BLaER1 treated with 17β-estradiol and CSF1 and Interleukin-3, amounts not matched to agents 10 nM and 100 nM (cell line): ENCODE data around the gene TTC28.

Experiments
- H3K27ac ChIP-seq, 11 experiments: shearing (Covaris generic); formaldehyde crosslinking; 2 replicates each; pipeline ENCODE4 v1.8.1; 2022
- H3K27me3 ChIP-seq, 11 experiments: shearing (Covaris generic); formaldehyde crosslinking; 2 replicates each; pipeline ENCODE4 v1.8.1; 2022
- H3K36me3 ChIP-seq, 11 experiments: shearing (Covaris generic); formaldehyde crosslinking; 2 replicates each; pipeline ENCODE4 v1.8.1; 2022
- H3K4me1 ChIP-seq, 10 experiments: shearing (Covaris generic); formaldehyde crosslinking; 2 replicates each; pipeline ENCODE4 v1.8.1; 2022
- H3K4me2 ChIP-seq, 11 experiments: shearing (Covaris generic); formaldehyde crosslinking; 2 replicates each; pipeline ENCODE4 v1.8.1; 2022
- H3K4me3 ChIP-seq, 10 experiments: shearing (Covaris generic); formaldehyde crosslinking; 2 replicates each; pipeline ENCODE4 v1.8.1; 2022
- H3K9ac ChIP-seq, 11 experiments: shearing (Covaris generic); formaldehyde crosslinking; 2 replicates each; pipeline ENCODE4 v1.8.1; 2022
- H3K9me3 ChIP-seq, 11 experiments: shearing (Covaris generic); formaldehyde crosslinking; replicated peaks in 1 of 11; 2 replicates each; pipeline ENCODE4 v1.8.1; 2022
- H4K20me1 ChIP-seq, 11 experiments: shearing (Covaris generic); formaldehyde crosslinking; 2 replicates each; pipeline ENCODE4 v1.8.1; 2022
- Cebpa-rat ChIP-seq, 11 experiments: shearing (Covaris generic); IDR thresholded peaks; 2 replicates each; pipeline ENCODE4 v1.8.1; 2022

The TTC28 gene

GRCh38 chr22:28044546-28045173 lies 635.0 kb downstream of the TTC28 start:
- H3K36me3 ChIP-seq, result no peaks in the 10 kb centered on the region
- H3K27me3 ChIP-seq, result no peaks in the 10 kb centered on the region
- no peak for TF ChIP-seq Cebpa-rat (IDR thresholded peaks at IDR 0.05)

GRCh38 chr22:28043266-28043665 lies 636.4 kb downstream of the TTC28 start:
- H3K4me1 ChIP-seq, result no peaks in the 10 kb centered on the region
- no peaks in the 10 kb centered on the region for H3K27me3 ChIP-seq
- no peak overlapping the region for H3K9ac ChIP-seq
- H3K27ac ChIP-seq, result no peak overlapping the region
- no peaks in the 10 kb centered on the region; a peak in 1 of 22 replicates for H4K20me1 ChIP-seq
- H3K4me2 ChIP-seq, result no peak overlapping the region
- H3K9me3 ChIP-seq, result no peaks in the 10 kb centered on the region
- no peaks in the 10 kb centered on the region for H3K36me3 ChIP-seq
- TF ChIP-seq Cebpa-rat (IDR thresholded peaks at IDR 0.05), result no peak
- no peak overlapping the region for H3K4me3 ChIP-seq

More at GRCh38 chr22:28044546-28045173, 635.0 kb downstream of the TTC28 start:
- H3K9ac ChIP-seq, result no peak overlapping the region
- H3K4me3 ChIP-seq, result no peak overlapping the region
- H3K27ac ChIP-seq, result no peak overlapping the region
- H3K9me3 ChIP-seq, result no peaks in the 10 kb centered on the region
- no peaks in the 10 kb centered on the region for H3K4me1 ChIP-seq
- no peaks in the 10 kb centered on the region; a peak in 1 of 22 replicates for H4K20me1 ChIP-seq
- no peak overlapping the region for H3K4me2 ChIP-seq

GRCh38 chr22:28034760-28035401 lies 644.8 kb downstream of the TTC28 start:
- Histone ChIP-seq H3K27me3 (no peaks in the 10 kb centered on the region), H3K36me3 (no peaks in the 10 kb centered on the region), H3K4me1 (peaks cover 0 to 16% (median 14%) of the 10 kb centered on the region in 10 experiments; a peak in 18 of 20 replicates), H3K4me2 (peak overlapping the region in 10 of 11 experiments; percentile 15 to 68 (median 42); a peak in 17 of 22 replicates), H3K9me3 (0 out of 22 replicates have a peak, but pooled peaks cover 0 to 9% (median 0%) of the 10 kb centered on the region in 11 experiments), H4K20me1 (no peaks in the 10 kb centered on the region), H3K27ac (no peak overlapping the region), H3K9ac (no peak overlapping the region), H3K4me3 (no peak overlapping the region)
- TF ChIP-seq Cebpa-rat (IDR thresholded peaks at IDR 0.05), result no peak

GRCh38 chr22:28034145-28034759 lies 645.4 kb downstream of the TTC28 start:
- Histone ChIP-seq H3K9me3 (0 out of 22 replicates have a peak, but pooled peaks cover 0 to 9% (median 0%) of the 10 kb centered on the region in 11 experiments), H3K27me3 (no peaks in the 10 kb centered on the region), H3K4me3 (no peak overlapping the region), H3K36me3 (no peaks in the 10 kb centered on the region), H3K27ac (no peak overlapping the region), H4K20me1 (no peaks in the 10 kb centered on the region), H3K4me2 (peak overlapping the region in 9 of 11 experiments; percentile 15 to 68 (median 44); a peak in 16 of 22 replicates), H3K9ac (no peak overlapping the region), H3K4me1 (peaks cover 2 to 16% (median 14%) of the 10 kb centered on the region in 10 experiments; a peak in 18 of 20 replicates)
- no peak for TF ChIP-seq Cebpa-rat (IDR thresholded peaks at IDR 0.05)

GRCh38 chr22:28032861-28033260 lies 646.8 kb downstream of the TTC28 start:
- no peak overlapping the region for H3K9ac ChIP-seq
- H3K27ac ChIP-seq, result no peak overlapping the region

GRCh38 chr22:28031383-28031922 lies 648.2 kb downstream of the TTC28 start:
- Histone ChIP-seq H3K27me3 (no peaks in the 10 kb centered on the region), H3K9ac (no peak overlapping the region), H3K4me3 (no peak overlapping the region), H3K9me3 (0 out of 22 replicates have a peak, but pooled peaks cover 0 to 4% (median 0%) of the 10 kb centered on the region in 11 experiments), H3K27ac (no peak overlapping the region), H3K4me2 (no peak overlapping the region), H4K20me1 (no peaks in the 10 kb centered on the region), H3K4me1 (peaks cover 5 to 22% (median 15%) of the 10 kb centered on the region in 10 experiments; a peak in 18 of 20 replicates), H3K36me3 (no peaks in the 10 kb centered on the region)
- no peak for TF ChIP-seq Cebpa-rat (IDR thresholded peaks at IDR 0.05)

More at GRCh38 chr22:28032861-28033260, 646.8 kb downstream of the TTC28 start:
- Histone ChIP-seq H3K9me3 (0 out of 22 replicates have a peak, but pooled peaks cover 0 to 5% (median 0%) of the 10 kb centered on the region in 11 experiments), H3K27me3 (no peaks in the 10 kb centered on the region), H3K4me3 (no peak overlapping the region), H3K4me1 (peaks cover 5 to 16% (median 15%) of the 10 kb centered on the region in 10 experiments; a peak in 18 of 20 replicates), H4K20me1 (no peaks in the 10 kb centered on the region), H3K36me3 (no peaks in the 10 kb centered on the region), H3K4me2 (no peak overlapping the region; a peak in 1 of 22 replicates)
- TF ChIP-seq Cebpa-rat (IDR thresholded peaks at IDR 0.05), result no peak

GRCh38 chr22:28030473-28030872 lies 649.2 kb downstream of the TTC28 start:
- Histone ChIP-seq H3K36me3 (no peaks in the 10 kb centered on the region), H3K9ac (no peak overlapping the region), H3K4me2 (no peak overlapping the region), H3K9me3 (0 out of 22 replicates have a peak, but pooled peaks cover 0 to 4% (median 0%) of the 10 kb centered on the region in 11 experiments), H3K27me3 (no peaks in the 10 kb centered on the region), H3K4me3 (no peak overlapping the region), H3K4me1 (peaks cover 5 to 21% (median 14%) of the 10 kb centered on the region in 10 experiments; a peak in 18 of 20 replicates), H3K27ac (no peak overlapping the region), H4K20me1 (no peaks in the 10 kb centered on the region)
- no peak for TF ChIP-seq Cebpa-rat (IDR thresholded peaks at IDR 0.05)

GRCh38 chr22:28029956-28030355 lies 649.7 kb downstream of the TTC28 start:
- H3K36me3 ChIP-seq, result no peaks in the 10 kb centered on the region
- H3K9ac ChIP-seq, result no peak overlapping the region
- no peaks in the 10 kb centered on the region for H3K27me3 ChIP-seq
- TF ChIP-seq Cebpa-rat (IDR thresholded peaks at IDR 0.05), result no peak
- H3K4me3 ChIP-seq, result no peak overlapping the region
- H4K20me1 ChIP-seq, result no peaks in the 10 kb centered on the region
- H3K4me2 ChIP-seq, result no peak overlapping the region
- no peak overlapping the region for H3K27ac ChIP-seq
- peaks cover 5 to 16% (median 9%) of the 10 kb centered on the region in 10 experiments; a peak in 18 of 20 replicates for H3K4me1 ChIP-seq
- H3K9me3 ChIP-seq, result 0 out of 22 replicates have a peak, but pooled peaks cover 0 to 4% (median 0%) of the 10 kb centered on the region in 11 experiments
